Gastrocnemius medialis (tissue), 4 donors: ENCODE data around the gene ANKRD34A.

Experiments
- POLR2A ChIP-seq, 2 donors: fragments of 450-650 bp; IDR thresholded peaks; one replicate each; pipeline ENCODE4 v1.6.1; 2017; ENCODE audit warnings: antibody characterized with exemption in 2 of 2, mild to moderate bottlenecking in 2 of 2, moderate library complexity in 2 of 2
- TF ChIP-seq, protein P1 (sequence below), 5 experiments: fragments of 450-650 bp in 3 of 5; fragments of 200-600 bp in 2 of 5; sonication (generic) in 2 of 5; IDR thresholded peaks in 4 of 5; conservative IDR thresholded peaks in 1 of 5; 1 replicate in 4 of 5; 2 replicates in 1 of 5; pipeline ENCODE4 v1.5.1; 2016 to 2019; ENCODE audit warnings: antibody characterized with exemption in 5 of 5, mild to moderate bottlenecking in 3 of 5, moderate library complexity in 3 of 5

GRCh38 chr1:145961109-145961424, 3.3 kb downstream of the ANKRD34A start:
- TF ChIP-seq POLR2A (IDR thresholded peaks at IDR 0.05), result no peak
- TF ChIP-seq, protein P1, sequence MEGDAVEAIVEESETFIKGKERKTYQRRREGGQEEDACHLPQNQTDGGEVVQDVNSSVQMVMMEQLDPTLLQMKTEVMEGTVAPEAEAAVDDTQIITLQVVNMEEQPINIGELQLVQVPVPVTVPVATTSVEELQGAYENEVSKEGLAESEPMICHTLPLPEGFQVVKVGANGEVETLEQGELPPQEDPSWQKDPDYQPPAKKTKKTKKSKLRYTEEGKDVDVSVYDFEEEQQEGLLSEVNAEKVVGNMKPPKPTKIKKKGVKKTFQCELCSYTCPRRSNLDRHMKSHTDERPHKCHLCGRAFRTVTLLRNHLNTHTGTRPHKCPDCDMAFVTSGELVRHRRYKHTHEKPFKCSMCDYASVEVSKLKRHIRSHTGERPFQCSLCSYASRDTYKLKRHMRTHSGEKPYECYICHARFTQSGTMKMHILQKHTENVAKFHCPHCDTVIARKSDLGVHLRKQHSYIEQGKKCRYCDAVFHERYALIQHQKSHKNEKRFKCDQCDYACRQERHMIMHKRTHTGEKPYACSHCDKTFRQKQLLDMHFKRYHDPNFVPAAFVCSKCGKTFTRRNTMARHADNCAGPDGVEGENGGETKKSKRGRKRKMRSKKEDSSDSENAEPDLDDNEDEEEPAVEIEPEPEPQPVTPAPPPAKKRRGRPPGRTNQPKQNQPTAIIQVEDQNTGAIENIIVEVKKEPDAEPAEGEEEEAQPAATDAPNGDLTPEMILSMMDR (IDR thresholded peaks at IDR 0.05 in 4 of 5, conservative IDR thresholded peaks at IDR 0.05 in 1 of 5), result no peak
